Activated naive CD8-positive, alpha-beta T cell (primary cell): ENCODE data around the gene PSMD1.
"Not testable (repeated sequence)": the region's sequence is repeated elsewhere in the genome, so short reads cannot be mapped to it uniquely, and the experiment has no call there.

ENCODE experiments used
- H3K27ac Mint-ChIP-seq: one replicate; pipeline ENCODE4 v1.8.0; 2021; ENCODE audit warnings: mixed read lengths
- H3K27me3 Mint-ChIP-seq: one replicate; pipeline ENCODE4 v1.8.0; 2021; ENCODE audit warnings: mixed read lengths
- H3K36me3 Mint-ChIP-seq: one replicate; pipeline ENCODE4 v1.8.0; 2021; ENCODE audit warnings: mixed read lengths
- H3K4me1 Mint-ChIP-seq: one replicate; pipeline ENCODE4 v1.8.0; 2021; ENCODE audit warnings: low read depth, mixed read lengths
- H3K4me3 Mint-ChIP-seq: one replicate; pipeline ENCODE4 v1.8.0; 2021; ENCODE audit warnings: mild to moderate bottlenecking, mixed read lengths
- H3K9me3 Mint-ChIP-seq: one replicate; pipeline ENCODE4 v1.8.0; 2021; ENCODE audit warnings: low read depth, mixed read lengths

Gene PSMD1

GRCh38 chr2:231130336-231131056 is 73.8 kb downstream of the PSMD1 start:
- Mint-ChIP-seq H3K27me3 (no peaks in the 10 kb centered on the region), H3K4me1 (peaks cover 4% of the 10 kb centered on the region), H3K27ac (no peak overlapping the region), H3K36me3 (peaks cover 3% of the 10 kb centered on the region), H3K4me3 (no peak overlapping the region), H3K9me3 (no peaks in the 10 kb centered on the region)

- H3K36me3 Mint-ChIP-seq = no peaks in the 10 kb centered on the region
- no peaks in the 10 kb centered on the region for H3K9me3 Mint-ChIP-seq
- H3K4me1 Mint-ChIP-seq = peaks cover 1% of the 10 kb centered on the region
- H3K27ac Mint-ChIP-seq = no peak overlapping the region
- no peak overlapping the region for H3K4me3 Mint-ChIP-seq
- no peaks in the 10 kb centered on the region for H3K27me3 Mint-ChIP-seq
These were observed 75.5 kb downstream of the PSMD1 start for GRCh38 chr2:231132129-231132528.

GRCh38 chr2:231133365-231134099 is 76.9 kb downstream of the PSMD1 start:
- H3K27ac Mint-ChIP-seq = no peak overlapping the region
- no peak overlapping the region for H3K4me3 Mint-ChIP-seq
- no peaks in the 10 kb centered on the region for H3K4me1 Mint-ChIP-seq
- H3K36me3 Mint-ChIP-seq = no peaks in the 10 kb centered on the region
- H3K27me3 Mint-ChIP-seq = no peaks in the 10 kb centered on the region
- H3K9me3 Mint-ChIP-seq = no peaks in the 10 kb centered on the region

GRCh38 chr2:231134910-231135655 is 78.4 kb downstream of the PSMD1 start:
- Mint-ChIP-seq H3K27ac (no peak overlapping the region), H3K4me3 (no peak overlapping the region), H3K36me3 (peaks cover 3% of the 10 kb centered on the region), H3K9me3 (no peaks in the 10 kb centered on the region), H3K27me3 (no peaks in the 10 kb centered on the region), H3K4me1 (no peaks in the 10 kb centered on the region)

GRCh38 chr2:231138699-231139098 is 82.0 kb downstream of the PSMD1 start:
- no peak overlapping the region for H3K4me3 Mint-ChIP-seq
- H3K27ac Mint-ChIP-seq = no peak overlapping the region
- H3K9me3 Mint-ChIP-seq = no peaks in the 10 kb centered on the region
- no peaks in the 10 kb centered on the region for H3K27me3 Mint-ChIP-seq
- peaks cover 4% of the 10 kb centered on the region for H3K36me3 Mint-ChIP-seq
- H3K4me1 Mint-ChIP-seq = peaks cover 1% of the 10 kb centered on the region

- Mint-ChIP-seq H3K36me3 (peaks cover 4% of the 10 kb centered on the region), H3K4me1 (peaks cover 1% of the 10 kb centered on the region), H3K27ac (no peak overlapping the region), H3K4me3 (no peak overlapping the region), H3K27me3 (no peaks in the 10 kb centered on the region), H3K9me3 (no peaks in the 10 kb centered on the region)
These were observed 83.1 kb downstream of the PSMD1 start for GRCh38 chr2:231139796-231140195.

GRCh38 chr2:231140808-231141207 is 84.1 kb downstream of the PSMD1 start:
- H3K36me3 Mint-ChIP-seq, H3K9me3 Mint-ChIP-seq, H3K4me3 Mint-ChIP-seq, H3K27ac Mint-ChIP-seq, H3K4me1 Mint-ChIP-seq, H3K27me3 Mint-ChIP-seq: not testable (repeated sequence)

- peaks cover 17% of the 10 kb centered on the region for H3K36me3 Mint-ChIP-seq
- H3K4me1 Mint-ChIP-seq = peaks cover 1% of the 10 kb centered on the region
- no peaks in the 10 kb centered on the region for H3K27me3 Mint-ChIP-seq
- no peak overlapping the region for H3K4me3 Mint-ChIP-seq
- no peak overlapping the region for H3K27ac Mint-ChIP-seq
- H3K9me3 Mint-ChIP-seq = no peaks in the 10 kb centered on the region
These were observed 88.2 kb downstream of the PSMD1 start for GRCh38 chr2:231144896-231145295.

- no peaks in the 10 kb centered on the region for H3K9me3 Mint-ChIP-seq
- H3K36me3 Mint-ChIP-seq = peaks cover 19% of the 10 kb centered on the region
- H3K27me3 Mint-ChIP-seq = no peaks in the 10 kb centered on the region
- H3K27ac Mint-ChIP-seq = no peak overlapping the region
- H3K4me1 Mint-ChIP-seq = no peaks in the 10 kb centered on the region
- H3K4me3 Mint-ChIP-seq = no peak overlapping the region
These were observed 90.0 kb downstream of the PSMD1 start for GRCh38 chr2:231146665-231147064.

GRCh38 chr2:231152800-231153557 is 96.3 kb downstream of the PSMD1 start:
- H3K36me3 Mint-ChIP-seq = peaks cover 16% of the 10 kb centered on the region
- no peaks in the 10 kb centered on the region for H3K9me3 Mint-ChIP-seq
- no peaks in the 10 kb centered on the region for H3K4me1 Mint-ChIP-seq
- no peaks in the 10 kb centered on the region for H3K27me3 Mint-ChIP-seq
- H3K4me3 Mint-ChIP-seq = no peak overlapping the region
- no peak overlapping the region for H3K27ac Mint-ChIP-seq

GRCh38 chr2:231159306-231159705 is 102.6 kb downstream of the PSMD1 start:
- Mint-ChIP-seq H3K4me3 (no peak overlapping the region), H3K27ac (peak overlapping the region; percentile 36), H3K9me3 (no peaks in the 10 kb centered on the region), H3K4me1 (peaks cover 20% of the 10 kb centered on the region), H3K36me3 (peaks cover 5% of the 10 kb centered on the region), H3K27me3 (no peaks in the 10 kb centered on the region)

- peak overlapping the region; percentile 50 for H3K27ac Mint-ChIP-seq
- H3K36me3 Mint-ChIP-seq = peaks cover 3% of the 10 kb centered on the region
- H3K27me3 Mint-ChIP-seq = no peaks in the 10 kb centered on the region
- no peaks in the 10 kb centered on the region for H3K9me3 Mint-ChIP-seq
- no peak overlapping the region for H3K4me3 Mint-ChIP-seq
- peaks cover 20% of the 10 kb centered on the region for H3K4me1 Mint-ChIP-seq
These were observed 104.0 kb downstream of the PSMD1 start for GRCh38 chr2:231160701-231161100.

- Mint-ChIP-seq H3K27me3 (no peaks in the 10 kb centered on the region), H3K9me3 (no peaks in the 10 kb centered on the region), H3K36me3 (peaks cover 3% of the 10 kb centered on the region), H3K4me3 (peak overlapping the region; percentile 24), H3K4me1 (peaks cover 20% of the 10 kb centered on the region), H3K27ac (peak overlapping the region; percentile 76)
These were observed 104.7 kb downstream of the PSMD1 start for GRCh38 chr2:231161252-231161839.

- Mint-ChIP-seq H3K27me3 (no peaks in the 10 kb centered on the region), H3K36me3 (peaks cover 4% of the 10 kb centered on the region), H3K4me1 (peaks cover 22% of the 10 kb centered on the region), H3K4me3 (peak overlapping the region; percentile 24), H3K9me3 (no peaks in the 10 kb centered on the region), H3K27ac (peak overlapping the region; percentile 76)
These were observed 105.2 kb downstream of the PSMD1 start for GRCh38 chr2:231161877-231162329.
